Hypothalamus (tissue), 51 donors: Measurements from ENCODE around the gene CAPN10.

Experiments used
- DNase-seq, 51 donors: peaks; one replicate each; lab custom pipeline; 2025; lab: John Stamatoyannopoulos, UW

CAPN10 gene

DNA sequence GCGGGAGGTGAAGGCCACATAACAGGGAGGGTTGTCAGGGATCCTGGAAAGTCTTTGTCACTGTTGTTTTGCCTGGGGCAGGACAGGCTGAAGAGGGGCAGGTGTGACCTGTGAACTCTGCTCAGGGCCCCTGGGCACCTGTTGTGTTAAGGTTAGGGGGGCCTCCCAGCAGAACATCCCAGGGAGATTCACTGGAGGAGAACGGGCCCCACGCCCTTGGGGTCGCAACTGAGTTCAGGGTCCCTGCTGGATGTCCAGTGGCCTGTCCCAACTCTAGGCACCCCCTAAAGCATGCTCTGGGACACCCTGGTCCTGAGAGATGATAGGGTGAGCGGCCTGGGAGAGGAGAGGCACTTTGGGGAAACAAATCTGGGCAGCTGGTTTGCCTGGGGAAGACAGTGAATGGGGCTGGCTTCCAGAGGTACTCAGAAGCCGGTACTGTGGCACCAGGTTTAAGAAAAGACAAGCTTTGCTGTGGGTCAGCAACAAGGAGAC, 61.7 kb downstream of the CAPN10 start:
- DNase-seq = no peak
